ENCODE results near the gene PXDN.

The PXDN gene

DNA sequence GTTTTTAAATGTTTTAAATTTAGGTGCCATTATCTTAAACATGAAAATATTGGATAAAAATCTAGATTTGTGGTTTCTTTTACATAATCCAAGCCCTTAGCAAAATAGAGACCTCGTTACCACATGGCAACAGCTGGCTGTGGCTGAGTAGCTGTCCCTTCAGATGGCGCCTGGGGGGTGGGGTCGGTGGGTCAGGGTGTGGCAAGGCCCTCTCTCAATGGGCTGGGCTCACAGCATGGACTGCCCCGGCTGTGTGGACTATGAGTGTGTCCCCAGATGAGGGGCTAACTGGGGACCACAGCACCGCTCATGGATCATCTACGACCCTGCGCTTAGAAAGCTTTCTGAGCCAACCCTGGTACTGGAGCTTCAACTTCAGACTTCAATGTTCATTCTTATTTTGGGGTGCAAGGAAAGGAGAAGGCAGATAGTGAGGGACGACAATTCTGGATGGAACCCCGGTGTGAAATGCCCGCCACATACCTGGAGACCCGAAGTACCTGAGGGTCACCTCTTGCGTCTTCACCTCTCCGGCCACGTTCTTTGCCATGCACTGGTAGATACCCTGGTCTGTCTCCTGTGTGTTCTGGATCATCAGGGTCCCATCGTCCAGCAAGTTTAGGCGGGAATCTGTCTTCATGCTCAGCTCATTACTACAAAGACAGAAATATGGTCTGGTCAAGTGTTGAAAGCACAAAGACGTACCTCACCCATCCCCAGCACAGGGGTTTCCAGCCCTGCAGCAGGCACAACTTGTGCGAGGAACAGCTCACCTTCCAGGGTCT is 71.0 kb downstream of the PXDN start:
- peaks cover 72% of the 10 kb centered on the region for H3K36me3 Mint-ChIP-seq (ENCODE audit: low read depth)
- no peaks in the 10 kb centered on the region for H3K4me1 Mint-ChIP-seq
- H3K27ac Mint-ChIP-seq: no peak overlapping the region
- no peaks in the 10 kb centered on the region for H3K9me3 Mint-ChIP-seq
- H3K4me3 Mint-ChIP-seq: no peak overlapping the region
- TF ChIP-seq, protein P1, sequence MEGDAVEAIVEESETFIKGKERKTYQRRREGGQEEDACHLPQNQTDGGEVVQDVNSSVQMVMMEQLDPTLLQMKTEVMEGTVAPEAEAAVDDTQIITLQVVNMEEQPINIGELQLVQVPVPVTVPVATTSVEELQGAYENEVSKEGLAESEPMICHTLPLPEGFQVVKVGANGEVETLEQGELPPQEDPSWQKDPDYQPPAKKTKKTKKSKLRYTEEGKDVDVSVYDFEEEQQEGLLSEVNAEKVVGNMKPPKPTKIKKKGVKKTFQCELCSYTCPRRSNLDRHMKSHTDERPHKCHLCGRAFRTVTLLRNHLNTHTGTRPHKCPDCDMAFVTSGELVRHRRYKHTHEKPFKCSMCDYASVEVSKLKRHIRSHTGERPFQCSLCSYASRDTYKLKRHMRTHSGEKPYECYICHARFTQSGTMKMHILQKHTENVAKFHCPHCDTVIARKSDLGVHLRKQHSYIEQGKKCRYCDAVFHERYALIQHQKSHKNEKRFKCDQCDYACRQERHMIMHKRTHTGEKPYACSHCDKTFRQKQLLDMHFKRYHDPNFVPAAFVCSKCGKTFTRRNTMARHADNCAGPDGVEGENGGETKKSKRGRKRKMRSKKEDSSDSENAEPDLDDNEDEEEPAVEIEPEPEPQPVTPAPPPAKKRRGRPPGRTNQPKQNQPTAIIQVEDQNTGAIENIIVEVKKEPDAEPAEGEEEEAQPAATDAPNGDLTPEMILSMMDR (IDR thresholded peaks at IDR 0.05; ENCODE audit: unreplicated experiment in 3 of 3): no peak
- H3K27me3 Mint-ChIP-seq (ENCODE audit: low read depth): no peaks in the 10 kb centered on the region

DNA sequence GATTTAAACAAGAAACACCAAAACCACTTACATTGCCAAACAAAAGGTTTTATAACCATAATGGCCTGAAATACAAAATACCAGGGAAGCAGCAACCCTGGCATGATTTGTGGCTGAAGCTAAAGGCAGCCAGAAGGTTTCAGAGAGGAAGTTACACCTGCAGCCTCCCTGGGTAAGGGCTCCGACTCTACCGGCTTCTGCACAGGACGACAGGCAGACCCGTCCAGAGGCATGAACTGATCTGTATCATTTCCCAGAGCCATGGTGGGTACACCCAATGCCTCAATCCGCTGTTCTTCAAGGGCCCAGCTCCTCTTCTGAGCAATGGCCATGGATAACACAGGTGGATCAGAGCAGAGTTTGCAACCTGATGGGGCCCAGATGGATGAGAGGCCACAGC is 71.6 kb downstream of the PXDN start:
- Mint-ChIP-seq H3K4me3 (no peak overlapping the region), H3K36me3 (ENCODE audit: low read depth) (peaks cover 73% of the 10 kb centered on the region), H3K27ac (no peak overlapping the region), H3K9me3 (no peaks in the 10 kb centered on the region), H3K4me1 (no peaks in the 10 kb centered on the region), H3K27me3 (ENCODE audit: low read depth) (no peaks in the 10 kb centered on the region)
- TF ChIP-seq, protein P1 (IDR thresholded peaks at IDR 0.05; ENCODE audit: unreplicated experiment in 3 of 3): no peak

DNA sequence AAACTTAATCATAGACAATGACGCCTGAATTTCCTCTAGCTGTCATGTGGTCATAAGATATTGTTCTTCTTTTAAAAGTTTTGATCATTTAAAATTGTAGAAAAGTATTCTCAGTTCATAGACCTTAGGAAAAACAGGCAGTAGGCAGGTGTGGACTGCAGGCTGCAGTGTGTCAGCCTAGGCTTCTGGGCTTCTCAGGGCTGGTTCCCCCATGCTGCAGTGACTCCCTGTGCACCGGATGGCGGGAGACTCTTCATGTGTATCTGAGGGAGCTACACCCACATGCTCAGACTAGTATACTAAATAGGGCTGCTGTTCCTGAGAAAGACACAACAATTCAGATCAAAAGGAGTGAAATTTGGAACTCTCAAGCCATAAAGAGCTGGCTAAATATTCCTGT is 72.4 kb downstream of the PXDN start:
- Mint-ChIP-seq H3K4me3 (no peak overlapping the region), H3K36me3 (ENCODE audit: low read depth) (peaks cover 78% of the 10 kb centered on the region), H3K4me1 (no peaks in the 10 kb centered on the region), H3K27me3 (ENCODE audit: low read depth) (no peaks in the 10 kb centered on the region), H3K27ac (no peak overlapping the region), H3K9me3 (no peaks in the 10 kb centered on the region)
- TF ChIP-seq, protein P1 (IDR thresholded peaks at IDR 0.05; ENCODE audit: unreplicated experiment in 3 of 3): no peak

DNA sequence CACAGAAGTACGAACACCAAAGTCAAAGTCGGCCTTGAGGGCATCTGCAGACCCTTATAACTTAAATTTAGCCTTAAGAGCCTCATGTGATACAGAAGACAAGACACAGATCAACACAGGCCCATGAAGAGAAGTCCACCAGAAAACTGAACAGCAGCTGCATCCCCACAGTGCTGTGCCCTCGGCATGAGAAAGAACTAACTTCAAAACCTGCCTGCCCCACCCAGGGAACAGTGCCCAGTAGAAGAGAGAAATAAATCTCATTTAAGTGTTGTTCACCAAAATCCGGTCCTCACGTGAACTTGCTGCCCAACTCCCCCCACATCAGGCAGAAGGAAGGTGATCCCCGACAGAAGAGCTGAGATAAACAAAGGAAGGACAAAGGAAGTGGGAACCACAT is 73.7 kb downstream of the PXDN start:
- no peaks in the 10 kb centered on the region for H3K9me3 Mint-ChIP-seq
- H3K4me3 Mint-ChIP-seq: no peak overlapping the region
- H3K4me1 Mint-ChIP-seq: peaks cover 1% of the 10 kb centered on the region
- H3K27ac Mint-ChIP-seq: no peak overlapping the region
- peaks cover 84% of the 10 kb centered on the region for H3K36me3 Mint-ChIP-seq (ENCODE audit: low read depth)
- TF ChIP-seq, protein P1 (IDR thresholded peaks at IDR 0.05; ENCODE audit: unreplicated experiment in 3 of 3): no peak
- H3K27me3 Mint-ChIP-seq (ENCODE audit: low read depth): no peaks in the 10 kb centered on the region

DNA sequence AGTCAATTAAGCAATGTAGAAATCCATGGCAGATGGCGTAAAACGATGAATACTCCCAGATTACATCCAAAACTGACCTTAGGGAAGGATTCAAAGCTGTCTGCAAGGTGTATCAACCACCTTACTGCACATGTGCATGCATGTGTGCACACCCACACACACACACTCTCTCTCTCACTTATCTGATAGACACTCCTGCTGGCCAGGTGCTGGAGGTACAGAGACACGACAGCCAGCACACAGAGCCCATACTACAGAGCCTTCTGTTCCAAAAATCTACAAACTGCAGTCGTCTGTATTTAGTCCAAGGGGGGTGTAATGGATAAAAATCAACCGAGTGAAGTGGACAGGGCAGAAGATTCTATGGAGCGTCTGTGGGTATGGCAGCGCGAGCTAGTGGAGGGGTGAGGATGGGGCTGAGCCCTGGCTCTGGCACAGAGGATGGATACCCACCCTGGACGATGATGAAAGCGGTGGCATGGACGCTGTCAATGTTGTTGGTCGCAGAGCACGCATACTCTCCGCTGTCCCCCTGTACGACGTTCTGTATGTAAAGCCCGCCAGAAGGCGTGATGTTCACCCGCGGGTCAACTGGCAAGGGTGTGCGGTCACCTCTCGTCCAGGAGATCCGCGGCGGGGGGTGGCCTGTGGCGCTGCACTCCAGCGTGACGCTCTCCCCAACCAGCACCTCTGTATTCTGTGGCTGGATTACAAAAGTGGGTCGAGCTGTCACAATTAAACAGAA is 78.4 kb downstream of the PXDN start:
- Mint-ChIP-seq H3K4me3 (no peak overlapping the region), H3K4me1 (peaks cover 7% of the 10 kb centered on the region), H3K36me3 (ENCODE audit: low read depth) (peaks cover 86% of the 10 kb centered on the region), H3K27me3 (ENCODE audit: low read depth) (no peaks in the 10 kb centered on the region), H3K27ac (peak overlapping the region in 1 of 3 experiments; percentile 39), H3K9me3 (no peaks in the 10 kb centered on the region)
- TF ChIP-seq, protein P1 (IDR thresholded peaks at IDR 0.05; ENCODE audit: unreplicated experiment in 3 of 3): no peak

All from nephron (organoid).